SU-DHL-6 (cell line): Measurements from ENCODE around the gene DDX54.

Experiments used
- H2AFZ ChIP-seq: fragments of 200-600 bp; sonication (generic); 2 replicates; pipeline ENCODE4 v1.6.1; 2014; ENCODE audit warnings: low read depth, mild to moderate bottlenecking, moderate library complexity, mixed read lengths, antibody characterized with exemption, low read length; ENCODE audit not compliant: severe bottlenecking
- H3F3A ChIP-seq: fragments of 200-600 bp; shearing (Covaris generic); 2 replicates; pipeline ENCODE4 v1.6.0; 2016; ENCODE audit warnings: antibody characterized with exemption, mild to moderate bottlenecking; ENCODE audit not compliant: insufficient read depth
- H3K27ac ChIP-seq: fragments of 200-600 bp; sonication (generic); 2 replicates; pipeline ENCODE4 v1.5.1; 2016; ENCODE audit warnings: low read depth, mild to moderate bottlenecking, low read length, moderate library complexity, mixed read lengths
- H3K27me3 ChIP-seq: fragments of 200-600 bp; sonication (generic), shearing (Covaris generic); 2 replicates; pipeline ENCODE4 v1.6.0; 2014; ENCODE audit warnings: mild to moderate bottlenecking, low read length
- H3K36me3 ChIP-seq: fragments of 200-600 bp; sonication (generic); 2 replicates; pipeline ENCODE4 v1.6.1; 2014; ENCODE audit warnings: mild to moderate bottlenecking, low read length, mixed read lengths
- H3K4me2 ChIP-seq: fragments of 300-600, 200-600 bp; shearing (Covaris generic), sonication (generic); 2 replicates; pipeline ENCODE4 v1.6.0; 2014; ENCODE audit warnings: low read length, low read depth, mild to moderate bottlenecking; ENCODE audit not compliant: poor library complexity, severe bottlenecking
- H3K4me3 ChIP-seq: fragments of 200-600 bp; sonication (generic); 2 replicates; pipeline ENCODE4 v1.5.1; 2014; ENCODE audit warnings: antibody characterized with exemption, low read length, mild to moderate bottlenecking, mixed read lengths; ENCODE audit not compliant: insufficient read depth, poor library complexity, severe bottlenecking
- H3K79me2 ChIP-seq: fragments of 200-600 bp; sonication (generic); 2 replicates; pipeline ENCODE4 v1.6.1; 2014; ENCODE audit warnings: mild to moderate bottlenecking, low read length, moderate library complexity; ENCODE audit not compliant: insufficient read depth
- H3K9ac ChIP-seq: fragments of 200-600 bp; sonication (generic); 2 replicates; pipeline ENCODE4 v1.7.0; 2014; ENCODE audit warnings: mild to moderate bottlenecking, low read length
- H3K9me2 ChIP-seq: fragments of 200-600 bp; sonication (generic); replicated peaks from 2 replicates; pipeline ENCODE4 v1.6.1; 2014; ENCODE audit warnings: low read length; ENCODE audit not compliant: insufficient read depth
- H3K9me3 ChIP-seq: fragments of 200-600 bp; sonication (generic); 2 replicates; pipeline ENCODE4 v1.6.1; 2014; ENCODE audit warnings: low read length, mixed read lengths; ENCODE audit not compliant: insufficient read depth
- H4K20me1 ChIP-seq: fragments of 200-600 bp; sonication (generic); 2 replicates; pipeline ENCODE4 v1.6.1; 2014; ENCODE audit warnings: low read depth, mild to moderate bottlenecking, antibody characterized with exemption, low read length, moderate library complexity, mixed read lengths
- EZH2phosphoT487 ChIP-seq: fragments of 200-600 bp; sonication (generic), shearing (Covaris generic); conservative IDR thresholded peaks from 2 replicates; pipeline ENCODE4 v1.6.1; 2018; ENCODE audit warnings: mild to moderate bottlenecking, antibody characterized with exemption, low read length, moderate library complexity, mixed read lengths
- TF ChIP-seq, protein P1 (sequence below): fragments of 200-600 bp; sonication (generic); IDR thresholded peaks from one replicate; pipeline ENCODE4 v1.5.1; 2017; ENCODE audit warnings: antibody characterized with exemption, mild to moderate bottlenecking, low read length, moderate library complexity; ENCODE audit not compliant: insufficient read depth, poor library complexity, severe bottlenecking

DDX54 gene

DNA sequence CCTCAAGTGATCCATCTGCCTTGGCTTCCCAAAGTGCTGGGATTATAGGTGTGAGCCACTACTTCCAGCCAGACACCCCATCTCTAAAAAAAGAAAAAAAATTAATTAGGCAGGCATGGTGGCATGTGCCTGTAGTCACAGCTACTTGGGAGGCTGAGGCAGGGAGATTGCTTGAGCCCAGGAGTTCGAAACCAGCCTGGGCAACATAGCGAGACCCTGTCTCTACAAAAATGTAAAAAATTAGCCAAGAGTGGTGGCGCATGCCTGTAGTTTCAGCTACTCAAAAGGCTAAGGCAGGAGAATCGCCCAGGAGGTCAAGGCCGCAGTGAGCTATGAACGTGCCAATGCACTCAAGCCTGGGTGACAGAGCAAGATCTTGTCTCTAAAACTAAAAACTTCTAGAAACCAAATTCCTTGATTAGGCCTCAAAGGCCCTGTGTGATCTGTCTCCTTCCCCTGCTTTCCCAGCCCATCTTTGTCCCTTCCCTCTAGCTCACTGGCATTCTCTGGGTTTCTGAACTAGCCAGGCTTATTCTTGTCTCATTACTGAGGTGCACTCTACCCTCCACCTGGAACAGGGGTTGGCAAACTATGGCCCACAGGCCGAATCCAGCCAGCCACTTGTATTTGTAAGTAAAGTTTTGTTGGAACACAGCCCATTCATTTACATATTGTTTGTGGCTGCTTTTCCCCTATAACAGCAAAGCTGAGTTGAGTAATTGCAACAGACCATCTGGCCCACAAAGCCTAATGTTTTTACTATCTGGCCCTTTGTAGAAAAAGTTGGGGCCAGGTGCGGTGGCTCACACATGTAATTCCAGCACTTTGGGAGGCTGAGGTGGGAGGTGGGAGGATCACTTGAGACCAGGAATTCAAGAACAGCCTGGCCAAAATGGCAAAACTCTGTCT, 18.8 kb upstream of the DDX54 start:
- TF ChIP-seq, protein P1, sequence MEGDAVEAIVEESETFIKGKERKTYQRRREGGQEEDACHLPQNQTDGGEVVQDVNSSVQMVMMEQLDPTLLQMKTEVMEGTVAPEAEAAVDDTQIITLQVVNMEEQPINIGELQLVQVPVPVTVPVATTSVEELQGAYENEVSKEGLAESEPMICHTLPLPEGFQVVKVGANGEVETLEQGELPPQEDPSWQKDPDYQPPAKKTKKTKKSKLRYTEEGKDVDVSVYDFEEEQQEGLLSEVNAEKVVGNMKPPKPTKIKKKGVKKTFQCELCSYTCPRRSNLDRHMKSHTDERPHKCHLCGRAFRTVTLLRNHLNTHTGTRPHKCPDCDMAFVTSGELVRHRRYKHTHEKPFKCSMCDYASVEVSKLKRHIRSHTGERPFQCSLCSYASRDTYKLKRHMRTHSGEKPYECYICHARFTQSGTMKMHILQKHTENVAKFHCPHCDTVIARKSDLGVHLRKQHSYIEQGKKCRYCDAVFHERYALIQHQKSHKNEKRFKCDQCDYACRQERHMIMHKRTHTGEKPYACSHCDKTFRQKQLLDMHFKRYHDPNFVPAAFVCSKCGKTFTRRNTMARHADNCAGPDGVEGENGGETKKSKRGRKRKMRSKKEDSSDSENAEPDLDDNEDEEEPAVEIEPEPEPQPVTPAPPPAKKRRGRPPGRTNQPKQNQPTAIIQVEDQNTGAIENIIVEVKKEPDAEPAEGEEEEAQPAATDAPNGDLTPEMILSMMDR: no peak
- no peak for TF ChIP-seq EZH2phosphoT487
- H3F3A ChIP-seq: peaks cover 39% of the 10 kb centered on the region
- peak overlapping the region; percentile 31 for H3K9ac ChIP-seq
- H3K9me3 ChIP-seq: no peaks in the 10 kb centered on the region
- H4K20me1 ChIP-seq: no peaks in the 10 kb centered on the region
- H2AFZ ChIP-seq: no peak overlapping the region
- peak overlapping the region; percentile 46 for H3K4me2 ChIP-seq
- H3K9me2 ChIP-seq: no peaks in the 10 kb centered on the region
- H3K36me3 ChIP-seq: no peaks in the 10 kb centered on the region
- no peak overlapping the region for H3K4me3 ChIP-seq
- no peaks in the 10 kb centered on the region for H3K79me2 ChIP-seq
- no peaks in the 10 kb centered on the region for H3K27me3 ChIP-seq
- H3K27ac ChIP-seq: peak overlapping the region; percentile 92

- no peak for TF ChIP-seq EZH2phosphoT487
- TF ChIP-seq, protein P1: no peak
- H2AFZ ChIP-seq: no peak overlapping the region
- H3F3A ChIP-seq: peaks cover 24% of the 10 kb centered on the region
- H3K4me3 ChIP-seq: no peak overlapping the region
- no peaks in the 10 kb centered on the region for H3K27me3 ChIP-seq
- H3K36me3 ChIP-seq: no peaks in the 10 kb centered on the region
- H4K20me1 ChIP-seq: no peaks in the 10 kb centered on the region
- H3K79me2 ChIP-seq: no peaks in the 10 kb centered on the region
- no peaks in the 10 kb centered on the region for H3K9me2 ChIP-seq
- no peaks in the 10 kb centered on the region for H3K9me3 ChIP-seq
- H3K27ac ChIP-seq: peak overlapping the region; percentile 8
- no peak overlapping the region for H3K4me2 ChIP-seq
- H3K9ac ChIP-seq: no peak overlapping the region
These were observed 17.2 kb upstream of the DDX54 start for GRCh38 chr12:113202300-113203075.

- Histone ChIP-seq H3K27ac (no peak overlapping the region), H3K4me2 (no peak overlapping the region), H4K20me1 (no peaks in the 10 kb centered on the region), H3K36me3 (no peaks in the 10 kb centered on the region), H3K9me2 (no peaks in the 10 kb centered on the region), H2AFZ (no peak overlapping the region), H3F3A (peaks cover 23% of the 10 kb centered on the region), H3K27me3 (no peaks in the 10 kb centered on the region), H3K4me3 (no peak overlapping the region), H3K9ac (no peak overlapping the region), H3K79me2 (no peaks in the 10 kb centered on the region), H3K9me3 (no peaks in the 10 kb centered on the region)
- TF ChIP-seq, protein P1: no peak
- TF ChIP-seq EZH2phosphoT487: no peak
These were observed 16.2 kb upstream of the DDX54 start for GRCh38 chr12:113201187-113202177.
